Gastrocnemius medialis (tissue), 4 donors: ENCODE data around the gene RAB4A.

Experiments used
- POLR2A ChIP-seq, 2 donors: fragments of 450-650 bp; IDR thresholded peaks; one replicate each; pipeline ENCODE4 v1.6.1; 2017; ENCODE audit warnings: antibody characterized with exemption in 2 of 2, mild to moderate bottlenecking in 2 of 2, moderate library complexity in 2 of 2
- TF ChIP-seq, protein P1 (sequence below), 5 experiments: fragments of 450-650 bp in 3 of 5; fragments of 200-600 bp in 2 of 5; sonication (generic) in 2 of 5; IDR thresholded peaks in 4 of 5; conservative IDR thresholded peaks in 1 of 5; 1 replicate in 4 of 5; 2 replicates in 1 of 5; pipeline ENCODE4 v1.5.1; 2016 to 2019; ENCODE audit warnings: antibody characterized with exemption in 5 of 5, mild to moderate bottlenecking in 3 of 5, moderate library complexity in 3 of 5

DNA sequence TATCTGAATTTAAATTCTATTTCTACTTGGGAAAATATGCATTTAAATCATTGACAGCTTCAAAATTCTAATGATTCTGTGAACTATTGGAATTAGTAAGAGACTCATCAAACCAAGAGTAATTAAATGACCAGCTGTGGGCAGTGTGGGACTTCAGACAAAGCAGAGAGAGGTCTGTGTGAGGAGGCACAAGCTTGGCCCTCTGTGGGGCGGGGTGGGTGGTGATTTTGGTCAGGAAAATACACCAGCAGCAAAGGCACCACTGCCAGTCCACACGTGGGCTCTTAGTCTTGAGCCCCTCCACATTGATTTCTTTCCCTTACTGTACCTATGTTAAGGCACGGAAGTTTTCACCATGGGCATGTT is 39.2 kb upstream of the RAB4A start:
- TF ChIP-seq, protein P1, sequence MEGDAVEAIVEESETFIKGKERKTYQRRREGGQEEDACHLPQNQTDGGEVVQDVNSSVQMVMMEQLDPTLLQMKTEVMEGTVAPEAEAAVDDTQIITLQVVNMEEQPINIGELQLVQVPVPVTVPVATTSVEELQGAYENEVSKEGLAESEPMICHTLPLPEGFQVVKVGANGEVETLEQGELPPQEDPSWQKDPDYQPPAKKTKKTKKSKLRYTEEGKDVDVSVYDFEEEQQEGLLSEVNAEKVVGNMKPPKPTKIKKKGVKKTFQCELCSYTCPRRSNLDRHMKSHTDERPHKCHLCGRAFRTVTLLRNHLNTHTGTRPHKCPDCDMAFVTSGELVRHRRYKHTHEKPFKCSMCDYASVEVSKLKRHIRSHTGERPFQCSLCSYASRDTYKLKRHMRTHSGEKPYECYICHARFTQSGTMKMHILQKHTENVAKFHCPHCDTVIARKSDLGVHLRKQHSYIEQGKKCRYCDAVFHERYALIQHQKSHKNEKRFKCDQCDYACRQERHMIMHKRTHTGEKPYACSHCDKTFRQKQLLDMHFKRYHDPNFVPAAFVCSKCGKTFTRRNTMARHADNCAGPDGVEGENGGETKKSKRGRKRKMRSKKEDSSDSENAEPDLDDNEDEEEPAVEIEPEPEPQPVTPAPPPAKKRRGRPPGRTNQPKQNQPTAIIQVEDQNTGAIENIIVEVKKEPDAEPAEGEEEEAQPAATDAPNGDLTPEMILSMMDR (IDR thresholded peaks at IDR 0.05 in 4 of 5, conservative IDR thresholded peaks at IDR 0.05 in 1 of 5) = no peak
- no peak for TF ChIP-seq POLR2A (IDR thresholded peaks at IDR 0.05)
